Osteoblast (primary cell): ENCODE data around the gene RASGRF2. TPM values are rescaled to one million over a fixed set of nuclear protein-coding genes. Genes with fewer than 3 reads are reported as not detected.
"Not testable (repeated sequence)": the region's sequence is repeated elsewhere in the genome, so short reads cannot be mapped to it uniquely, and the experiment has no call there.

ENCODE experiments used
- DNase-seq: peaks from one replicate; pipeline ENCODE4 v3.0.0; 2011; ENCODE audit warnings: low spot score, mixed read lengths; ENCODE audit not compliant: insufficient read length; ENCODE audit errors: missing footprints
- H2AFZ ChIP-seq: 2 replicates; pipeline ENCODE4 v1.6.0; 2011; ENCODE audit warnings: mild to moderate bottlenecking, low read length
- H3K27ac ChIP-seq: 2 replicates; pipeline ENCODE4 v1.5.1; 2011; ENCODE audit warnings: mild to moderate bottlenecking, low read depth, low read length, moderate library complexity
- H3K27me3 ChIP-seq: 2 replicates; pipeline ENCODE4 v1.6.0; 2012; ENCODE audit warnings: mild to moderate bottlenecking, control low read depth, inconsistent platforms, low read length, moderate library complexity; ENCODE audit not compliant: insufficient read depth
- H3K36me3 ChIP-seq: 2 replicates; pipeline ENCODE4 v1.5.1; 2011; ENCODE audit warnings: mild to moderate bottlenecking, low read length, control low read depth, moderate library complexity; ENCODE audit not compliant: insufficient read depth
- H3K4me1 ChIP-seq: 2 replicates; pipeline ENCODE4 v1.5.1; 2011; ENCODE audit warnings: mild to moderate bottlenecking, low read length, control low read depth, moderate library complexity; ENCODE audit not compliant: insufficient read depth
- H3K4me2 ChIP-seq: 2 replicates; pipeline ENCODE4 v1.6.0; 2011; ENCODE audit warnings: mild to moderate bottlenecking, low read length; ENCODE audit not compliant: insufficient read depth
- H3K4me3 ChIP-seq: fragments of 200-600 bp; sonication (generic); 3 replicates; pipeline ENCODE4 v1.5.1; 2012; ENCODE audit warnings: mild to moderate bottlenecking, low read length, inconsistent platforms; ENCODE audit not compliant: insufficient read depth
- H3K79me2 ChIP-seq: 2 replicates; pipeline ENCODE4 v1.6.0; 2012; ENCODE audit warnings: mild to moderate bottlenecking, low read length, control low read depth, inconsistent platforms; ENCODE audit not compliant: insufficient read depth
- H3K9me3 ChIP-seq: 2 replicates; pipeline ENCODE4 v1.5.1; 2011; ENCODE audit warnings: low read depth, low read length, control low read depth
- H4K20me1 ChIP-seq: 2 replicates; pipeline ENCODE4 v1.6.0; 2012; ENCODE audit warnings: mild to moderate bottlenecking, low read length, control low read depth; ENCODE audit not compliant: insufficient read depth
- CTCF ChIP-seq: IDR thresholded peaks from 2 replicates; pipeline ENCODE4 v1.5.1; 2011; ENCODE audit warnings: mild to moderate bottlenecking, low read depth, low read length, moderate library complexity; ENCODE audit errors: extremely low read depth
- small RNA-seq: library from RNA; depleted of rRNA; stranded (forward); fragments of <200 nt; gene quantifications from one replicate; pipeline ENCODE3, GENCODE V24; 2012
- total RNA-seq: library from RNA; depleted of rRNA; stranded (reverse); fragments of >200 nt; gene quantifications from 2 replicates; pipeline ENCODE4 v1.2.3, GENCODE V29; 2012

The RASGRF2 gene
- total RNA-seq, 1 donor: under 0.01 TPM

DNA sequence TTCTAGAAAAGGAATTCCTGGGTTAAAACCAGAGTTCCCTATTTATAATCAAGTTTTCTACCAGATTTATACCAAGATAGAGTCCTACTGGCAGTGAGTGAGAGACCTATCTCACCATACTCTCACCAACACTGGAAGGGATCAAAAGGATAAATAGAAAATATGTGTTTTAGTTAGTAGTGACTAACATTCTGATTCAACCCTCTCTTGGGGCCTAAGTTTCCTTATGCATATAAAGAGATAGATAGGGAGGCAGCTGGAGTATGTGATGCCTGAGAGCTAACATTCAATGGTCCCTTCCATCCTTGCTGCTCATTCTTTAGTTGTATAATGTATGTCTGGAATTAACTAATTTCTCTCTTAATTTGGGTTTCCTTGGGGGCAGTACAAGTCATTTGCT is 304.9 kb downstream of the RASGRF2 start:
- Histone ChIP-seq H3K79me2 (peaks cover 19% of the 10 kb centered on the region), H3K36me3 (no peaks in the 10 kb centered on the region), H3K4me1 (peaks cover 22% of the 10 kb centered on the region), H3K27ac (no peak overlapping the region), H3K9me3 (no peaks in the 10 kb centered on the region), H4K20me1 (peaks cover 2% of the 10 kb centered on the region), H3K4me2 (no peak overlapping the region), H3K27me3 (no peaks in the 10 kb centered on the region), H2AFZ (no peak overlapping the region), H3K4me3 (no peak overlapping the region)
- no peak for DNase-seq
- no peak for TF ChIP-seq CTCF

DNA sequence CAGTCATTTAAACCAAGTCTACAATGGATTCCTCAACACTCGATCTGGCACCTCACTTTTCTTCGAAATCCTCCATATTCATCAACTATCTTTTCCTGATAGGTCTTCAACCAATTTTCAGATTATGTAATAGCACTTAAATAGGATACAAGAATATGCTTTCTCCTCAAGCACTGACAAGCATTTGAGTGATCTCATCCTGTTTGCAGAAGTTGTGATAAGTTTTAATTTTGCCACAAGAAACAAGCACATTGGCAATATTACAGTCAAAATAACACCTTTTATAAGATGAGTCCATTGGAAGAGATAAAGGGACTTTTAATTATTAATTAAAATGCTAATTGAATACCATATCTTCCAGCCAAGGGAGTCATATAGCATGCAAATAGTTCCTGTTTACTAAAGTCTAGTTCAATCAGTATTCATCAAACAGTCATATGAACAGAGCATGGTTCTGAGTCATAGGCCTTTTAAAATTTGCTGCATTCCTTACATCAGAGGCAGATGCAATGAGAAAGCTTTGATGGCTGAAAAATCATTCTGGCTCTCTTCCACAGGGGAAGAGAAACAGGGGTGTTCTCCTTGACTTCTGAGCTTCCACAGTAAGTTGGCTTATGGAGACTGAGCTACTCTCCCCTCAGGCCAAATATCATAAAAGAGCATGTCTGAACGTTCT is 308.5 kb downstream of the RASGRF2 start:
- no peak overlapping the region for H3K4me3 ChIP-seq
- no peaks in the 10 kb centered on the region for H3K9me3 ChIP-seq
- no peaks in the 10 kb centered on the region for H3K27me3 ChIP-seq
- DNase-seq: peak; percentile 80
- H2AFZ ChIP-seq: no peak overlapping the region
- H4K20me1 ChIP-seq: peaks cover 2% of the 10 kb centered on the region
- peaks cover 22% of the 10 kb centered on the region for H3K4me1 ChIP-seq
- H3K4me2 ChIP-seq: peak overlapping the region; percentile 13
- peak overlapping the region; percentile 67 for H3K27ac ChIP-seq
- peaks cover 27% of the 10 kb centered on the region for H3K79me2 ChIP-seq
- no peak for TF ChIP-seq CTCF
- H3K36me3 ChIP-seq: no peaks in the 10 kb centered on the region

DNA sequence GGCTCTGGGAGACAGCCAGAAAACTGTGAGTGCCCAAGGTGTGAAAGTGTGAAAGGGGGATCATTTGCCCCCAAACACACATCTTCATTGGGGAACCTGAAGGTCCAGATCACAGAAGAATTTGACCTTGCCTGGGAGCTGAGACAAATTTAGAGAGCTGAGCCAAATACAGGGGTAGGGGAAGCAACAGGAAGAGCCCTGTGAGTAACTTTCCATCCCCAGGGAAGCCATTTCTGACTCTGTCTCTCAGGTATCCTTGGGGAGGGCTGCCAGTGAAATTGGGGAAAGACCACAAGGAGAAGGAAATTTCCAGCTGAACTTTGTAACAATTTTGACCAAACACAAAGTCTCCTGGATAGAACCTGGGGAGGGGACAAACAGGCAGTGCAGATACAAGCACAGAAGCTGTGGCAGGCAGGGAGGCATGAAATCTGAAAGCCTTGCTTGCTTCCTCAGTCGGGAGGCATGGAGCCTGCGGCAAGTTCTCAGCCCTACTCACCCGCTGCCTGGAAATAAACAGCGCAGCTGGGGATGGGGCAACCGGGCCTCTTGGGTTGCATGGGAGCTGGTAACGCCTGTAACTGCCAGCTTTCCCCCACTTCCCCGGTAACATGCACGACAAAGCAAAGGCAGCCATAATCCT is 309.7 kb downstream of the RASGRF2 start:
- no peak overlapping the region for H3K4me3 ChIP-seq
- no peaks in the 10 kb centered on the region for H3K9me3 ChIP-seq
- no peaks in the 10 kb centered on the region for H3K27me3 ChIP-seq
- no peak overlapping the region for H3K4me2 ChIP-seq
- no peaks in the 10 kb centered on the region for H3K36me3 ChIP-seq
- H3K27ac ChIP-seq: peak overlapping the region; percentile 67
- no peak for TF ChIP-seq CTCF
- H2AFZ ChIP-seq: no peak overlapping the region
- DNase-seq: no peak
- H3K4me1 ChIP-seq: peaks cover 22% of the 10 kb centered on the region
- H4K20me1 ChIP-seq: peaks cover 2% of the 10 kb centered on the region
- H3K79me2 ChIP-seq: peaks cover 35% of the 10 kb centered on the region

- H3K9me3 ChIP-seq: not testable (repeated sequence)
- H3K79me2 ChIP-seq: peaks cover 38% of the 10 kb centered on the region
Measured at GRCh38 chr5:81270394-81271027, 310.3 kb downstream of the RASGRF2 start.

More at GRCh38 chr5:81270394-81271027, 310.3 kb downstream of the RASGRF2 start:
- DNase-seq, H3K27ac ChIP-seq, H3K4me2 ChIP-seq, H2AFZ ChIP-seq, H4K20me1 ChIP-seq, H3K36me3 ChIP-seq, H3K4me3 ChIP-seq, H3K27me3 ChIP-seq: not testable (repeated sequence)
- peaks cover 19% of the 10 kb centered on the region for H3K4me1 ChIP-seq

Small RNA genes within 50 kb of the gene (small RNA-seq; reads per million reads assigned to genes)
- gene AC026436.1: not detected
